ENCODE data around the gene EHHADH.

DNA sequence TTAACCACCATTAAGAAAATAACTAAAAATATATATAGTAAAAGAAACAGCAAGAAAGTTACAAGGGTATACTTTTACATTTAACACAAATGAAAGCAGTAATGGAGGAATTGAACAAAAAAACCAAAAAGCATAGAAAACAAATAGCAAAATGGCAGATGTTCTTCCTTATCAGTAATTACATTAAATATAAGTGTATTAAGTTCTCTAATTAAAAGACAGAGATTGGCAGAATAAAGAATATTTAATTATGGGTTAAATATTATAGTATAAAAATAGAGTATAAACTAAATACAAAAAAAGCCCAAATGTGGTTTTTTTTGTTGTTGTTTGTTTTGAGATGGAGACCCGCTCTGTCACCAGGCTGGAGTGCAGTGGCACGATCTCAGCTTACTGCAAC lies 20.5 kb downstream of the EHHADH start:
- TF ChIP-seq, protein P1, sequence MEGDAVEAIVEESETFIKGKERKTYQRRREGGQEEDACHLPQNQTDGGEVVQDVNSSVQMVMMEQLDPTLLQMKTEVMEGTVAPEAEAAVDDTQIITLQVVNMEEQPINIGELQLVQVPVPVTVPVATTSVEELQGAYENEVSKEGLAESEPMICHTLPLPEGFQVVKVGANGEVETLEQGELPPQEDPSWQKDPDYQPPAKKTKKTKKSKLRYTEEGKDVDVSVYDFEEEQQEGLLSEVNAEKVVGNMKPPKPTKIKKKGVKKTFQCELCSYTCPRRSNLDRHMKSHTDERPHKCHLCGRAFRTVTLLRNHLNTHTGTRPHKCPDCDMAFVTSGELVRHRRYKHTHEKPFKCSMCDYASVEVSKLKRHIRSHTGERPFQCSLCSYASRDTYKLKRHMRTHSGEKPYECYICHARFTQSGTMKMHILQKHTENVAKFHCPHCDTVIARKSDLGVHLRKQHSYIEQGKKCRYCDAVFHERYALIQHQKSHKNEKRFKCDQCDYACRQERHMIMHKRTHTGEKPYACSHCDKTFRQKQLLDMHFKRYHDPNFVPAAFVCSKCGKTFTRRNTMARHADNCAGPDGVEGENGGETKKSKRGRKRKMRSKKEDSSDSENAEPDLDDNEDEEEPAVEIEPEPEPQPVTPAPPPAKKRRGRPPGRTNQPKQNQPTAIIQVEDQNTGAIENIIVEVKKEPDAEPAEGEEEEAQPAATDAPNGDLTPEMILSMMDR (IDR thresholded peaks at IDR 0.05), result no peak
- no peak for TF ChIP-seq POLR2A (IDR thresholded peaks at IDR 0.05)
